Naive B cell (primary cell): ENCODE measurements around the gene DDI1. TPM values are rescaled to one million over a fixed set of nuclear protein-coding genes. Genes with fewer than 3 reads are reported as not detected.

ENCODE experiments used
- ATAC-seq, 2 donors: fragments of 150-1000 bp; cut with Tn5 transposase; 2 replicates each; pipeline ENCODE4 v1.10.0; 2021; ENCODE audit warnings: low read depth in 2 of 2, mild to moderate bottlenecking in 2 of 2, moderate library complexity in 2 of 2
- DNase-seq: peaks from one replicate; pipeline ENCODE4 v3.0.0; 2022
- H3K27ac Mint-ChIP-seq, 6 donors: one replicate each; pipeline ENCODE4 v1.8.0; 2020 to 2022; ENCODE audit warnings: mild to moderate bottlenecking in 6 of 6, mixed read lengths in 6 of 6, moderate library complexity in 5 of 6, inconsistent platforms in 2 of 6
- H3K27me3 Mint-ChIP-seq, 3 donors: one replicate each; pipeline ENCODE4 v1.8.0; 2021 to 2022; ENCODE audit warnings: mixed read lengths in 3 of 3, mild to moderate bottlenecking in 1 of 3
- H3K36me3 Mint-ChIP-seq, 2 donors: one replicate each; pipeline ENCODE4 v1.8.0; 2020 to 2022; ENCODE audit warnings: mixed read lengths in 2 of 2, inconsistent platforms in 1 of 2, mild to moderate bottlenecking in 1 of 2
- H3K4me1 Mint-ChIP-seq, 3 donors: one replicate each; pipeline ENCODE4 v1.8.0; 2020 to 2022; ENCODE audit warnings: mixed read lengths in 3 of 3, inconsistent platforms in 1 of 3, mild to moderate bottlenecking in 1 of 3, moderate library complexity in 1 of 3
- H3K4me3 Mint-ChIP-seq, 8 donors: one replicate each; pipeline ENCODE4 v1.8.0; 2020 to 2022; ENCODE audit warnings: mild to moderate bottlenecking in 8 of 8, mixed read lengths in 8 of 8, moderate library complexity in 8 of 8, inconsistent platforms in 2 of 8
- H3K9me3 Mint-ChIP-seq, 7 donors: one replicate each; pipeline ENCODE4 v1.8.0; 2020 to 2022; ENCODE audit warnings: mixed read lengths in 7 of 7, mild to moderate bottlenecking in 5 of 7, inconsistent platforms in 2 of 7, moderate library complexity in 1 of 7
- polyA plus RNA-seq, 6 donors: library from polyadenylated mRNA; unstranded; fragments of 300-500 nt; fragmentation: Illumina TruSeq; gene quantifications; one replicate each; pipeline ENCODE4 v1.2.3, GENCODE V29; 2021; ENCODE audit warnings: low read depth in 6 of 6

The DDI1 gene
- polyA plus RNA-seq, 6 donors from 2014 or later = not detected

DNA sequence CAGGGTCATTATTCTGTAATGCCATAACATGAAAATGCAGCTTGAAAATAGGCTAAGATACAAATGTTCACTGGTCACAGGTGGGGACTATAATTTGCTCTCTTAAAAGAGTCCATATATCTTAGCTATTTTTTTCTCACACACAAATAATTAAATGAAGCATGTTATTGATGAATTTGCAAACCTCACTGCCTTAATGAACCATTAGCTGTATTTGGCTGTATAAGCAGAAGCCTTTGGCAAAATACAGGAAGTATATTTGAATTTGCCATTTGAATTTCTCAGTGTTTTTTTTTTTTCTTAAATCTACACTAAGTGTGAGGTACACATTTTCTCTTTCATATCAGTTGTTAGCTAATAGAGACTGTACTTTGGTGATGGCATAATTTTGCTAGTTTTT, 38.7 kb downstream of the DDI1 start:
- DNase-seq = no peak
- Mint-ChIP-seq H3K4me3 (no peak overlapping the region), H3K9me3 (no peaks in the 10 kb centered on the region)

DNA sequence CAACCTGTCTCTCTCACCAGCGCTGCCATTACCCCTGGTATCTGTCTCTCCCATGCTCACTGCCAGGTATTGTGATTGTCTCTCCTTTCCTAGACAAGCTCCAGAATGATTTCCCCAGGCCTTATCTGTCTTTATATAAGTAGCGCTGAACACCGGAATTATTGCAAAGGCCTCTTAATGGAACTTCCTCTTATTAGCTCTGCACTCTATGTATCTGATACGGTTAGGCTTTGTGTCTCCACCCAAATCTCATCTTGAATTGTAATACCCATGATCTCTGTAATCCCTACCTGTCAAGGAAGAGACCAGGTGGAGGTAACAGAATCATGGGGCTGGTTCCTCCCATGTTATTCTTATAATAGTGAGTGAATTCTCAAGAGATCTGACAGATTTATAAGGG, 39.3 kb downstream of the DDI1 start:
- H3K4me1 Mint-ChIP-seq = peaks cover 3 to 8% (median 5%) of the 10 kb centered on the region in 3 donors
- no peak for ATAC-seq
- H3K4me3 Mint-ChIP-seq = no peak overlapping the region
- H3K36me3 Mint-ChIP-seq = no peaks in the 10 kb centered on the region
- no peaks in the 10 kb centered on the region for H3K9me3 Mint-ChIP-seq
- peaks cover 0 to 4% (median 0%) of the 10 kb centered on the region in 3 donors for H3K27me3 Mint-ChIP-seq
- no peak for DNase-seq
- H3K27ac Mint-ChIP-seq = no peak overlapping the region

More for the DNA sequence above, 38.7 kb downstream of the DDI1 start:
- Mint-ChIP-seq H3K27ac (no peak overlapping the region), H3K27me3 (peaks cover 0 to 4% (median 0%) of the 10 kb centered on the region in 3 donors), H3K4me1 (peaks cover 3 to 8% (median 5%) of the 10 kb centered on the region in 3 donors), H3K36me3 (no peaks in the 10 kb centered on the region)
- no peak for ATAC-seq

- no peak for ATAC-seq
- no peak for DNase-seq
- Mint-ChIP-seq H3K9me3 (no peaks in the 10 kb centered on the region), H3K27ac (no peak overlapping the region), H3K4me3 (no peak overlapping the region), H3K27me3 (peaks cover 0 to 4% (median 0%) of the 10 kb centered on the region in 3 donors), H3K36me3 (no peaks in the 10 kb centered on the region), H3K4me1 (peaks cover 3 to 8% (median 5%) of the 10 kb centered on the region in 3 donors)
These were observed 40.0 kb downstream of the DDI1 start for GRCh38 chr11:104076455-104076854.

DNA sequence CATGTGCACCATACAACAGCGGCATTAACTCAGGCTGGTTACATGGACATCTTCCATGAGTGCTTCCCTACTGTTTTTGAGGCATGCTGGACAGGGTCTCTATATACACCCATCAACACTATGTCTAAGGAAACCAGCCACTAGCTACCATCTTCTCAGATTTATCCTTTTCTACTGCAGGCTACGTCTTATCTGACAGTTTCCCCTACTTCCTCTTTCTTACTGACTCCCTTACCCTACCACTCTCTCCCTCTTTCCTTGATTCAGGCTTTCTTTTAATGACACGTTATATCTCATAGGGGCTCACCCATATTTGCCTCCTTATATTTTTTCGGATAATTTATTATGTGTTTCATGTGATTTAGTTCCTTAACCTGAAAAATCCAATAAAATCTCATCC, 41.8 kb downstream of the DDI1 start:
- H3K27ac Mint-ChIP-seq = no peak overlapping the region
- no peak overlapping the region for H3K4me3 Mint-ChIP-seq
- peaks cover 3 to 8% (median 5%) of the 10 kb centered on the region in 3 donors for H3K4me1 Mint-ChIP-seq
- DNase-seq = no peak
- peaks cover 0 to 4% (median 0%) of the 10 kb centered on the region in 3 donors for H3K27me3 Mint-ChIP-seq
- no peaks in the 10 kb centered on the region for H3K9me3 Mint-ChIP-seq
- ATAC-seq = no peak
- no peaks in the 10 kb centered on the region for H3K36me3 Mint-ChIP-seq

- no peak for ATAC-seq
- no peak for DNase-seq
- peaks cover 2 to 5% (median 3%) of the 10 kb centered on the region in 3 donors for H3K4me1 Mint-ChIP-seq
- no peaks in the 10 kb centered on the region for H3K9me3 Mint-ChIP-seq
- no peak overlapping the region for H3K27ac Mint-ChIP-seq
- H3K36me3 Mint-ChIP-seq = no peaks in the 10 kb centered on the region
- no peak overlapping the region for H3K4me3 Mint-ChIP-seq
- peaks cover 0 to 4% (median 0%) of the 10 kb centered on the region in 3 donors for H3K27me3 Mint-ChIP-seq
These were observed 42.6 kb downstream of the DDI1 start for GRCh38 chr11:104078995-104079394.

GRCh38 chr11:104086621-104087020, 50.2 kb downstream of the DDI1 start:
- ATAC-seq (no peak), DNase-seq (no peak)
- Mint-ChIP-seq H3K36me3 (no peaks in the 10 kb centered on the region), H3K27ac (no peak overlapping the region), H3K4me3 (no peak overlapping the region), H3K9me3 (no peaks in the 10 kb centered on the region), H3K27me3 (no peaks in the 10 kb centered on the region), H3K4me1 (no peaks in the 10 kb centered on the region)

Other genes starting within 250 kb of the DDI1 start
- under 1 TPM in 3 of 6 donors, not detected in 3; 0.08 to 0.63 (median 0.17) TPM for gene PDGFD, start 127.5 kb downstream of the DDI1 start, polyA plus RNA-seq